Activated CD4-positive, alpha-beta T cell treated with anti-CD3 and anti-CD28 coated beads for 36 hours (primary cell): Measurements from ENCODE around the gene SOX14. TPM values are rescaled to one million over a fixed set of nuclear protein-coding genes. Genes with fewer than 3 reads are reported as not detected.

Experiments
- ATAC-seq: fragments of 200-7000 bp; cut with Tn5 transposase; one replicate; pipeline ENCODE4 v1.10.0; 2021; ENCODE audit warnings: mild to moderate bottlenecking, moderate library complexity
- CTCF ChIA-PET: fragments of 350-600 bp; sonication (Branson Sonifier 250); formaldehyde crosslinking; loops from one replicate; lab custom pipeline; 2021; ENCODE audit warnings: antibody characterized with exemption; lab: Charles Lee
- POLR2A ChIA-PET: fragments of 350-600 bp; sonication (Branson Sonifier 250); formaldehyde crosslinking; loops from one replicate; lab custom pipeline; 2021; ENCODE audit warnings: antibody characterized with exemption, inconsistent platforms; lab: Charles Lee
- DNase-seq: peaks from one replicate; pipeline ENCODE4 v3.0.0-alpha.2; 2020
- H3K27ac Mint-ChIP-seq: one replicate; pipeline ENCODE4 v1.8.0; 2021; ENCODE audit warnings: mixed read lengths
- H3K27me3 Mint-ChIP-seq: one replicate; pipeline ENCODE4 v1.8.0; 2021; ENCODE audit warnings: mixed read lengths
- H3K36me3 Mint-ChIP-seq: one replicate; pipeline ENCODE4 v1.8.0; 2021; ENCODE audit warnings: low read depth, mixed read lengths
- H3K4me1 Mint-ChIP-seq: one replicate; pipeline ENCODE4 v1.8.0; 2021; ENCODE audit warnings: mixed read lengths
- H3K4me3 Mint-ChIP-seq: one replicate; pipeline ENCODE4 v1.8.0; 2021; ENCODE audit warnings: mild to moderate bottlenecking, moderate library complexity, mixed read lengths
- H3K9me3 Mint-ChIP-seq: one replicate; pipeline ENCODE4 v1.8.0; 2021; ENCODE audit warnings: low read depth, mixed read lengths
- intact Hi-C, 2 experiments: fragments of 100-400 bp; cut with DNase I in 1 of 2; cut with micrococcal nuclease in 1 of 2; formaldehyde crosslinking; loops; one replicate each; pipeline versions ENCODE4 v1.14.2 to v1.15.1; 2022 to 2024; cut with DNase I, micrococcal nuclease
- total RNA-seq, 2 experiments: library from RNA; stranded (reverse); gene quantifications; one replicate each; pipeline ENCODE4 v1.2.3, GENCODE V29; 2021

SOX14 gene
- not detected for total RNA-seq

DNA sequence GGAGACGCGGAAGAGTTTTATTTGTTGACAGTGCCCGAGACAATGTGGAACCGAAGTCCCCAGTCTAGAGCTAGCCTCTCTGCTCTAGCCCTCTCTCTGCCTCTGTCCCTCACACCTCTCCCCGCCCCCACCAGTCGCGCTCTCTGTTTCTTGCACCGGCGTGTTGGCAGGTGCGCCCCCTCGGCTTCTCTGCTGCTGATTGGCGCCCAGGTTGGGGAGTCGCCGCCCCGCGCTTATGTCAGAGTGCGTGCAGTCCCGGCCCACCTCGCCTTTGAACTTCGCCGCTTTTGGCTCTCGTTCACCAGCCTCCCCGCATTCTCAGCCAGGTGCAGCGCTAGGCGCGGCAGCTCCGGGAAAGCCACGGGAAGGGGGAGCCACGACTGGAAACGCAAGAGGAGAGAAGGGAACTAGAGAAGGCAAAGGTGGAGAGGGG, at the start of gene SOX14:
Gene SOX14 (plus strand): TSS at position 315 of the 433 bp plus-strand sequence. CDS start 470 bp downstream, outside the sequence.
- peak; percentile 47 for ATAC-seq
- Mint-ChIP-seq H3K27me3 (peaks cover 71% of the 10 kb centered on the region), H3K4me3 (no peak within 1 kb of the TSS), H3K27ac (no peak within 1 kb of the TSS), H3K9me3 (no peaks in the 10 kb centered on the region), H3K4me1 (peaks cover 4% of the 10 kb centered on the region), H3K36me3 (no peaks in the 10 kb centered on the region)
- CTCF ChIA-PET, result interaction anchor here (0.6 to 0.8 kb wide), 2 partner anchors 10 to 670 kb away, joined by 3 to 4 read pairs; no protein-coding TSS in a partner anchor
- peak; percentile 46 for DNase-seq
- intact Hi-C loops, result no loop called here
- POLR2A ChIA-PET, result no interaction called here

DNA sequence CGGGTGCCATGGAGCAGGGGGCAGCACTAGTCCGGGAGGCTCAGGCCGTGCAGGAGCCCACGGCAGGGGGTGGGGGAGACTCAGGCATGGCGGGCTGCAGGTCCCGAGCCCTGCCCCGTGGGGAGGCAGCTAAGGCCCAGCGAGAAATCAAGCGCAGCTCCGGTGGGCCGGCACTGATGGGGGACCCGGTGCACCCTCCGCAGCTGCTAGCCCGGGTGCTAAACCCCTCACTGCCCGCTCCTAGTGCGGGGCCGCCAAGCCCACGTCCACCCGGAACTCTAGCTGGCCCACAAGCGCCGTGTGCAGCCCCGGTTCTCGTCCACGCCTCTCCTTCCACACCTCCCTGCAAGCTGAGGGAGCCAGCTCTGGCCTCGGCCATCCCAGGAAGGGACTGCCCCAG, 49.6 kb upstream of the SOX14 start:
- H3K27me3 Mint-ChIP-seq, result peaks cover 2% of the 10 kb centered on the region
- H3K4me3 Mint-ChIP-seq, result no peak overlapping the region
- ATAC-seq (no peak), DNase-seq (no peak)
- ChIA-PET CTCF (no interaction called here), POLR2A (no interaction called here)
- H3K9me3 Mint-ChIP-seq, result peaks cover 23% of the 10 kb centered on the region
- H3K36me3 Mint-ChIP-seq, result no peaks in the 10 kb centered on the region
- no peak overlapping the region for H3K27ac Mint-ChIP-seq
- intact Hi-C loops, result no loop called here
- no peaks in the 10 kb centered on the region for H3K4me1 Mint-ChIP-seq

DNA sequence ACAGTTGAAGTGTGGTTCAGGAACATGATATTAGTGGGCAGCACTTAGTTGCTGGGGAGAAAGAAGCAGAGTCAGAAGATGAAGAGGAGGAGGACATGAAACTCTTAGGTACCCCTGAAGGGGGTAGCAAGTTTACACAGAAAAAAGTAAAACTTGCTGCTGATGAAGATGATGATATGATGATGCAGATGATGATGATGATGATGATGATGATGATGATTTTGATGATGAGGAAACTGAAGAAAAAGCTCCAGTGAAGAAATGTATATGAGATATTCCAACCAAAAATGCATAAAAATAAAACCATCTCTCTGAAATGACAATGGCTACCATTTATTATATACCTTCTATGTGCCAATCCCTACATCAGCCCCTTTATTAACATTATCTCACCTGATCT, 39.9 kb upstream of the SOX14 start:
- Mint-ChIP-seq H3K4me3 (no peak overlapping the region), H3K27ac (no peak overlapping the region), H3K4me1 (no peaks in the 10 kb centered on the region), H3K36me3 (no peaks in the 10 kb centered on the region), H3K27me3 (no peaks in the 10 kb centered on the region), H3K9me3 (peaks cover 7% of the 10 kb centered on the region)
- ChIA-PET CTCF (no interaction called here), POLR2A (interaction anchor here (0.6 kb wide), 1 partner anchor 1965 kb away, joined by 3 read pairs; no protein-coding TSS in a partner anchor)
- no peak for ATAC-seq
- intact Hi-C loops, result no loop called here
- no peak for DNase-seq

DNA sequence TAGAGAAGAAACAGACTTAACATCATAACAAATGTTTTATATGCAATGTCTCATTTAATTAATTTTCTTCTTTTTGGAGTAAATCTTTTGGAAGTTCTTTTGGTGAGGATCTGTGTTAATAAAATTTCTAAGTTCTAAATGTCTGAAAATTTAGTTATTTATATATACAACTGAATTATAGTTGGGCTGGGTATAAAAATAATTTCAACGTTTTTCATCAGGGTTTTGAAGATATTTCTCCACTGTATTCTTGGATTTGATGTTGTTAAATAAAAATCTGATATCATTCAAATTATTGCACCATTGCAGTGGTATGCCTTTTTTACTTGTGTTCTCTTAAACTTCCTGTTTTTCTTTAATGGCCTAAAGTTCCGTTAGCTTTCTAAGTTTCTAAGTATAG, 26.9 kb upstream of the SOX14 start:
- no peak for DNase-seq
- Mint-ChIP-seq H3K36me3 (no peaks in the 10 kb centered on the region), H3K9me3 (peaks cover 29% of the 10 kb centered on the region), H3K4me3 (no peak overlapping the region), H3K27me3 (no peaks in the 10 kb centered on the region), H3K4me1 (no peaks in the 10 kb centered on the region), H3K27ac (no peak overlapping the region)
- intact Hi-C loops, result no loop called here
- ChIA-PET CTCF (interaction anchor here (0.6 to 0.9 kb wide), 2 partner anchors 7 to 211 kb away, joined by 3 to 4 read pairs; no protein-coding TSS in a partner anchor), POLR2A (no interaction called here)
- no peak for ATAC-seq

DNA sequence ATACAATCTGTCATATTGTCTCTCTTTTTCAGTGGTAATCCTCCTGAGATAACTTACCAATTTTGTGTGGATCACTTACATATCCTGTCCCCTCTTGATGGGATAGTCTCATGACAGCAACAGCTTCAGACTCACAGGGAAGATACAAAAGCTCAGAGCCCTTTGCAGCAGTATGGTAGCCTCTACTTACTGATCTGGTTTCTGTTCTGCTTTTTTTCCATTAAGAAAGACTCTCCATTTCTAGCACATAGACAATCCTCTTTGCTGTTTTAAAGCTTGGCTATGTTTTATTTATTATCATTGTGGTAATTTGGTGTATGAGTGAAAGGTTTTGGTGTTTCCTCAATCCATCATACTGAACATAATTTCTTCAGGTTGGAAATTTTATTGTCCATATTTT, 25.4 kb upstream of the SOX14 start:
- no peaks in the 10 kb centered on the region for H3K27me3 Mint-ChIP-seq
- no peaks in the 10 kb centered on the region for H3K36me3 Mint-ChIP-seq
- intact Hi-C loops, result no loop called here
- POLR2A ChIA-PET, result no interaction called here
- DNase-seq (no peak), ATAC-seq (no peak)
- no peak overlapping the region for H3K4me3 Mint-ChIP-seq
- H3K9me3 Mint-ChIP-seq, result peaks cover 25% of the 10 kb centered on the region
- H3K4me1 Mint-ChIP-seq, result no peaks in the 10 kb centered on the region
- CTCF ChIA-PET, result no interaction called here
- H3K27ac Mint-ChIP-seq, result no peak overlapping the region

DNA sequence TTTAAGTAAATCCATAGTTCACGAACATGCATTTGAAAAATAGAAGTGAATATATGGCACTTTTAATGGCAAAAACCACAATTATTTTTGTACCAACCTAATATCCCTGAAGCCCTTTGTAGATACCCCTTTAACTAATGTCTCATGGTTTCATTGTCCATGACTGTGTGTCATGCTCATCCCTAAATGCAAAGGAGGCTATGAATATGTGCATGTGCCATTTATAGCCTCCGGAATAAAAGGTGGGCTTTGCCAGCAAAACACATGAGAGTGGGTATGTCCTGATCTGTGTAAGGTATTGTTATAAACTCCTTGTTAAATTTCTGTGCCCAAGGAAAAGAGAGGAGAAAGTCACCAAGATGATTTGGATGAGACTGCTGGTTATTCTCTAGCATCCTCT, 20.5 kb upstream of the SOX14 start:
- H3K36me3 Mint-ChIP-seq, result no peaks in the 10 kb centered on the region
- no peaks in the 10 kb centered on the region for H3K4me1 Mint-ChIP-seq
- H3K27me3 Mint-ChIP-seq, result peaks cover 7% of the 10 kb centered on the region
- no peak overlapping the region for H3K27ac Mint-ChIP-seq
- ATAC-seq (no peak), DNase-seq (no peak)
- H3K4me3 Mint-ChIP-seq, result no peak overlapping the region
- intact Hi-C loops, result no loop called here
- ChIA-PET CTCF (no interaction called here), POLR2A (no interaction called here)
- H3K9me3 Mint-ChIP-seq, result peaks cover 5% of the 10 kb centered on the region

DNA sequence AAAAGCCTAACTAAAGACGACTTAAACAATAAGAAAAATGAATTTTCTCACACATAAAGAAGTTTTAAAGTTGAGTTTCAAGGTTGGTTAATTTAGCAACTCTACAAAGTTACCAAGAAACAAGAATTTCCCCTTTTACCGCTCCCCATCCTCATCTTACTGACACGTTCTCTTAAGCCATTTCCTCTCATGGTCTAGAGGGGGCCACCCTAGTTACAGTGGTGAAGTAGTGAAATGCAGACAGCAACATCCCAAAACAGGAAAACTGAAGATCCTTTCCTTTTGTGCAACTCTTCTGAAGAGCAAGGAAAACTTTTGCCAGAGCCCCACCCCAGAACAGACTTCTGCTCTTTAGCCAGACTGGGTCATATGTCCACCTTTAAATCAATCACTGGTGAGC, 17.3 kb upstream of the SOX14 start:
- Mint-ChIP-seq H3K27ac (no peak overlapping the region), H3K4me3 (no peak overlapping the region), H3K27me3 (peaks cover 14% of the 10 kb centered on the region), H3K9me3 (no peaks in the 10 kb centered on the region), H3K36me3 (no peaks in the 10 kb centered on the region), H3K4me1 (no peaks in the 10 kb centered on the region)
- intact Hi-C loops, result no loop called here
- CTCF ChIA-PET, result no interaction called here
- ATAC-seq (no peak), DNase-seq (no peak)
- POLR2A ChIA-PET, result no interaction called here

DNA sequence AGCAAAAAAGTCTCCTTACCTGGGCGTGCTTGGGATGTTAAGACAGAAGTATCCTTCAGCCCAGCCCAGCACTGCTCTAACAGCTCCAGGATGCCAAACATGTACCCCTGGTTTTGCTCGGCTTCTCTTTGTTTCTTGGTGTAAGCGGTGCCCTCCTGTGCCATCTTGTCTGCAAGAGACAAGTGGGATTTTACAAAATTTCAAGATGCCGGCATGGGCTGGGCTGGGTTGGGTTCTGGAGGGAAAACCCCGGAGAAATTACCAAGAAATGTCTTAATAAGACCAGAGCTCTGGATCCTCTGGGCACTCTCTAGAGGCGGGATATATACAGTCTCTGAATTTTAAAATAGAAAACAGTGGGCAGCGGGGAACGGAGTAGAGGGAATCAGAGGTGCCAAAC, 4.6 kb upstream of the SOX14 start:
- ChIA-PET POLR2A (no interaction called here), CTCF (no interaction called here)
- Mint-ChIP-seq H3K4me1 (peaks cover 4% of the 10 kb centered on the region), H3K27me3 (peaks cover 48% of the 10 kb centered on the region), H3K36me3 (no peaks in the 10 kb centered on the region), H3K27ac (no peak overlapping the region), H3K4me3 (no peak overlapping the region), H3K9me3 (peaks cover 2% of the 10 kb centered on the region)
- ATAC-seq, result no peak
- intact Hi-C loops, result no loop called here
- DNase-seq, result no peak

DNA sequence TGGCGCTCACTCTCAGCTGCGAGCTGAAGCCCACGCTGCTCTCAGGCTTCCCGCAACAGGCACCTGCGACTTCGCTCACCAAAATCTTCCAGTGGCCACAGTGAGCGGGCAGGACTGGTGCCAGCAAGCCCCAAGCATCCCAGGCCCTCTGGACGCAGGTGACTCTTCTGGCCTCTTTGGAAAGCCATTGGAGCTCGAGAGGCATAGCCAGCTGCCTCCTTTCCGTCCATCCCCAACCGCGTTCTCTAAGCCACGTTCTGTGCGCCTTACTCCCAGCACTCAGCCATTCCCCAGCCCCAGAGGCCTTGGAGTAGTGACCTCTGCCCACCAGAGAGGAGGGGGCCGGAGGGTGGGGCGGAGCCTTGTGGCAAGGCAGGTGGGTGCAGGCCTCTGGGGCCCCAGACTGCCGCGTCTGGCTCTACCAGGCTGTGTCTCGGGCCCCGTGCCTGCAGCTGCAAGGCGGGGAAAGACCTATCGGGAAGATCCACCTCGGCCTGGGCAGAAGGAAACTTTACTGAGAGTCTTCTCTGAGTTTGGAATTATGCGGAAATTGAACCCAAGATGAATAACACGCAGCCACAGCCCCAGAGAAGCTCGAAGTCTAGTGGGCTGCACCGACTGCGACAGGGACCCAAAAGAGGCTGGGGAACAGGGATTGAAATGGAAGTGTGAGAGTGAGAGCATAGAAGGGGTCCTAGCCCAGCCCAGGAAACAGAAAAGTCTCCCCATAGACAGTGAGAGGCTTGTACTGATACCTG, 3.6 kb upstream of the SOX14 start:
- H3K4me1 Mint-ChIP-seq, result peaks cover 4% of the 10 kb centered on the region
- POLR2A ChIA-PET, result no interaction called here
- ATAC-seq, result no peak
- no peak for DNase-seq
- peaks cover 55% of the 10 kb centered on the region for H3K27me3 Mint-ChIP-seq
- CTCF ChIA-PET, result interaction anchor here (0.7 kb wide), 1 partner anchor 272 kb away, joined by 5 read pairs; no protein-coding TSS in a partner anchor
- no peak overlapping the region for H3K4me3 Mint-ChIP-seq
- no peak overlapping the region for H3K27ac Mint-ChIP-seq
- no peaks in the 10 kb centered on the region for H3K36me3 Mint-ChIP-seq
- H3K9me3 Mint-ChIP-seq, result no peaks in the 10 kb centered on the region
- intact Hi-C loops, result no loop called here

DNA sequence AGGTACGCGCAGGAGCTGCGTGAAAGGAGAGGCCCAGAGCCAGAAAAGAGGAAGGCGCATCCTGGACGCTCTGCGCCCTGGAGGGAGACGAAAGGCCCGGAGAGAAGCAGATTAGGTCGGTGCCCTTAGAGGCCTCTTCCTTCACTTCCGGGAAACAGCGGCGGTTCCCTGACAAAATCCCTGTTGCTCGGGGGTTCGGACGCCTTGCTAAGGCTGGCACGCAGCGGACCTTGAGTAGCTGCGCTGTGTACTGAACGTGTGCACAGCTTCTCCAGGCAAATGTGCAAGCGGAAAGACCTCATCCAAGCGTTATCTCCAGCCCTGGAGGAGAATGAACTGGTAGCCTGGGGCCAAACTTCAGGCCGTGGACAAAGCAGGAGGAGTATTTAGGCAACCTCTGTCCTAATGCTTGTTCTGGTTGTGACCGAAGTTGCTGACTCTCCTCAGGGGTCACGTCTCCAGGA, 3.0 kb upstream of the SOX14 start:
- DNase-seq, result peak; percentile 4
- ChIA-PET POLR2A (no interaction called here), CTCF (interaction anchor here (0.7 kb wide), 1 partner anchor 273 kb away, joined by 5 read pairs; no protein-coding TSS in a partner anchor)
- H3K36me3 Mint-ChIP-seq, result no peaks in the 10 kb centered on the region
- intact Hi-C loops, result no loop called here
- peaks cover 4% of the 10 kb centered on the region for H3K4me1 Mint-ChIP-seq
- ATAC-seq, result no peak
- H3K27ac Mint-ChIP-seq, result no peak overlapping the region
- H3K27me3 Mint-ChIP-seq, result peaks cover 61% of the 10 kb centered on the region
- H3K4me3 Mint-ChIP-seq, result no peak overlapping the region
- no peaks in the 10 kb centered on the region for H3K9me3 Mint-ChIP-seq

DNA sequence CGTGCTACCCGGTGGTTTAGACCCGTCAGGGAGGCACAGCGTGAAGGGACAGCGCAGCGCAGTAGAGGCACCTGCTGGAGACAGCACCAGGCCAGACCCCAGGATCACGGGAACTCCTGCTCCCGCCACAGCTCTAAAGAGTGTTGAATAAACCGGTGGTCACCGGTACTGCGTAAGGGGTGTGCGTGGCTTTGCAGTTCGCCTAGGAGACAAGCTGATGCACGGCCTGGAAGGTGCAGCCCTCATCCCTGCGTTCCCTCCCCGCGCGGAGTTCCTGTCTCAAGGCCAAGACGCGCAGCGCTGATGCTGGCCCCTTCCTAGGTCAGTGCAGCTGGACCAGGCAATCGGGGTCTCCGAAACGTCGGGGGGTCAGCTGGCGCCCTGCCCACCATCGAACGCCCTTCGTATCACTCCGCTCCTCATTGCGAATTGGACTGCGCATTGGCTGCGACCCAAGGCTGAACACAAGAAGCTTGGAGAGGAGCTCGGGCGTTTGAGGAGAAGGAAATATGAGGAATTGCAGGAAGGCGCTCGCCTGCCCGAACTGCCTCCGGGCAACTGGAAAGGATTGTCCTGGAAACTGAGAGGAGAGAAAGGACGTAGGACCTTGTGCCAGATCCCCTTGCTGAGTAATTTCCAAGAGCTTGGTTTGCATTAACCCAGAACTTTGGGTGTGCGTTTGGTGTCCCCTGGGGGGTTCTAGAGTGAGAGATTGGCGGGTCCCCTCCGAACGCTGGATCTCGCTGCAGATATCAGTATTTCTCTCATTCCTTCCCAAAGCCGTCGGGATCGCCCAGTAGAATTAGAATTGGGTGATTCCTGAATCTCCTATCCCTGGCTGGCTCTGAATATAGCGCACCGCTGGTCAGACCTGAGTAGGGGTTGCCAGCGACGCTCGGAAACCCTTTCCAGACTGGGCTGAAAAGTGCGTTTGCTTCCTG, 2.3 kb upstream of the SOX14 start:
- no peak overlapping the region for H3K27ac Mint-ChIP-seq
- H3K36me3 Mint-ChIP-seq, result no peaks in the 10 kb centered on the region
- H3K4me3 Mint-ChIP-seq, result no peak overlapping the region
- peaks cover 4% of the 10 kb centered on the region for H3K4me1 Mint-ChIP-seq
- no peaks in the 10 kb centered on the region for H3K9me3 Mint-ChIP-seq
- DNase-seq (no peak), ATAC-seq (no peak)
- peaks cover 65% of the 10 kb centered on the region for H3K27me3 Mint-ChIP-seq
- CTCF ChIA-PET, result no interaction called here
- POLR2A ChIA-PET, result no interaction called here
- intact Hi-C loops, result loop anchor here in 1 of 2 experiments (1.0 kb wide), 1 partner anchor 9 kb away; no protein-coding TSS in a partner anchor
